IMR-90 (cell line): Measurements from ENCODE around the gene DNM3.

ENCODE experiments used
- BHLHE40 ChIP-seq: fragments of 150-350 bp; IDR thresholded peaks from 2 replicates; pipeline ENCODE4 v1.6.1; 2016; ENCODE audit warnings: mild to moderate bottlenecking, low read depth, low read length
- CEBPB ChIP-seq: IDR thresholded peaks from 2 replicates; pipeline ENCODE4 v1.6.1; 2012; ENCODE audit warnings: low read depth, low read length, improper control_type of control experiment
- CHD1 ChIP-seq: IDR thresholded peaks from 2 replicates; pipeline ENCODE4 v1.6.1; 2012; ENCODE audit warnings: low read depth, low read length, improper control_type of control experiment
- CTCF ChIP-seq: conservative IDR thresholded peaks from 2 replicates; pipeline ENCODE4 v1.5.1; 2012; ENCODE audit warnings: mild to moderate bottlenecking, low read depth, low read length, improper control_type of control experiment
- ELK1 ChIP-seq: fragments of 150-350 bp; IDR thresholded peaks from 2 replicates; pipeline ENCODE4 v1.6.1; 2016; ENCODE audit warnings: low read depth, mild to moderate bottlenecking, low read length, moderate library complexity, borderline replicate concordance
- FOS ChIP-seq: fragments of 150-350 bp; IDR thresholded peaks from 2 replicates; pipeline ENCODE4 v1.6.1; 2016; ENCODE audit warnings: low read depth, low read length
- MAZ ChIP-seq: IDR thresholded peaks from 2 replicates; pipeline ENCODE4 v1.6.1; 2012; ENCODE audit warnings: low read depth, mild to moderate bottlenecking, low read length, improper control_type of control experiment, moderate library complexity, borderline replicate concordance
- MXI1 ChIP-seq: IDR thresholded peaks from 2 replicates; pipeline ENCODE4 v1.6.1; 2012; ENCODE audit warnings: low read depth, mild to moderate bottlenecking, low read length, moderate library complexity, borderline replicate concordance
- POLR2A ChIP-seq: IDR thresholded peaks from 2 replicates; pipeline ENCODE4 v1.6.1; 2012; ENCODE audit warnings: mild to moderate bottlenecking, low read depth, low read length
- RAD21 ChIP-seq: IDR thresholded peaks from 2 replicates; pipeline ENCODE4 v1.6.1; 2012; ENCODE audit warnings: low read length, improper control_type of control experiment
- RFX5 ChIP-seq: IDR thresholded peaks from 2 replicates; pipeline ENCODE4 v1.8.0; 2012; ENCODE audit warnings: low read depth, mild to moderate bottlenecking, low read length, moderate library complexity
- SMC3 ChIP-seq: fragments of 150-350 bp; IDR thresholded peaks from 2 replicates; pipeline ENCODE4 v1.6.1; 2016; ENCODE audit warnings: low read depth, mild to moderate bottlenecking, antibody characterized with exemption, low read length, moderate library complexity
- USF2 ChIP-seq: fragments of 150-350 bp; IDR thresholded peaks from 2 replicates; pipeline ENCODE4 v1.6.1; 2017; ENCODE audit warnings: mild to moderate bottlenecking, antibody characterized with exemption, low read length, low read depth

GRCh38 chr1:171910786-171911185, 69.5 kb downstream of the DNM3 start:
- no peak for TF ChIP-seq CTCF
- TF ChIP-seq SMC3: no peak
- TF ChIP-seq RAD21: no peak
- TF ChIP-seq POLR2A: no peak
- no peak for TF ChIP-seq FOS
- no peak for TF ChIP-seq MAZ
- TF ChIP-seq BHLHE40: no peak
- no peak for TF ChIP-seq ELK1
- no peak for TF ChIP-seq USF2
- TF ChIP-seq MXI1: no peak
- no peak for TF ChIP-seq CHD1
- no peak for TF ChIP-seq RFX5
- no peak for TF ChIP-seq CEBPB
